C4-2B (cell line): ENCODE data around the gene PTPRN2.

Source experiments
- CTCF ChIP-seq: fragments of 450-650 bp; conservative IDR thresholded peaks from 2 replicates; pipeline ENCODE4 v1.5.1; 2017; ENCODE audit warnings: mild to moderate bottlenecking
- ZFX ChIP-seq: fragments of 450-650 bp; IDR thresholded peaks from 2 replicates; pipeline ENCODE4 v1.6.1; 2017

GRCh38 chr7:158206341-158206740, 381.3 kb downstream of the PTPRN2 start:
- no peak for TF ChIP-seq CTCF
- TF ChIP-seq ZFX, result no peak
